ENCODE data around the gene IFT88. TPM values are rescaled to one million over a fixed set of nuclear protein-coding genes. Genes with fewer than 3 reads are reported as not detected.

The IFT88 gene
- total and polyA plus RNA-seq, 11 donors, result 3.4 to 11.4 (median 8.2) TPM

DNA sequence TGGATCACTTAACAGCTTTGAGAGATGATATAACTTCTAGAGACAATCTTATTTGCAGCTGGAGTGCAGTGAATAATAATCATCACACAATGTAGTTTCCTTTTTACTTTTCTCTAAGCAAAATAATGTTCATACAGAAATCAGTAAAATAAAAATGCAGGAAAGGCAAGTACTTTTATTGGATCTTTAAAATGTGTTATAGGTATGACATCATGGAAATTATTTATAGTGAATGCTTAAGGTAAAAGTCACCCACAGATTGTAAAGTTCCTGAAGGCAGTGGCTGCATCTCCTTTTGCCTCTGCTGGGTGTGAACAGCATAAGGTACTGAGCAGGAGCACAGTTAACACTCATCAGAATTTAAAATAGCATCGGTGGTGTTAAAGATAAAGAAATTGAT lies 119.2 kb downstream of the IFT88 start:
- H3K36me3 ChIP-seq, result peaks cover 0 to 18% (median 3%) of the 10 kb centered on the region in 9 donors
- no peak for DNase-seq
- no peak for TF ChIP-seq POLR2A (IDR thresholded peaks at IDR 0.05)
- TF ChIP-seq, protein P1, sequence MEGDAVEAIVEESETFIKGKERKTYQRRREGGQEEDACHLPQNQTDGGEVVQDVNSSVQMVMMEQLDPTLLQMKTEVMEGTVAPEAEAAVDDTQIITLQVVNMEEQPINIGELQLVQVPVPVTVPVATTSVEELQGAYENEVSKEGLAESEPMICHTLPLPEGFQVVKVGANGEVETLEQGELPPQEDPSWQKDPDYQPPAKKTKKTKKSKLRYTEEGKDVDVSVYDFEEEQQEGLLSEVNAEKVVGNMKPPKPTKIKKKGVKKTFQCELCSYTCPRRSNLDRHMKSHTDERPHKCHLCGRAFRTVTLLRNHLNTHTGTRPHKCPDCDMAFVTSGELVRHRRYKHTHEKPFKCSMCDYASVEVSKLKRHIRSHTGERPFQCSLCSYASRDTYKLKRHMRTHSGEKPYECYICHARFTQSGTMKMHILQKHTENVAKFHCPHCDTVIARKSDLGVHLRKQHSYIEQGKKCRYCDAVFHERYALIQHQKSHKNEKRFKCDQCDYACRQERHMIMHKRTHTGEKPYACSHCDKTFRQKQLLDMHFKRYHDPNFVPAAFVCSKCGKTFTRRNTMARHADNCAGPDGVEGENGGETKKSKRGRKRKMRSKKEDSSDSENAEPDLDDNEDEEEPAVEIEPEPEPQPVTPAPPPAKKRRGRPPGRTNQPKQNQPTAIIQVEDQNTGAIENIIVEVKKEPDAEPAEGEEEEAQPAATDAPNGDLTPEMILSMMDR (IDR thresholded peaks at IDR 0.05), result no peak
- intact Hi-C loops (cut with DNase I), result no loop called here
- peaks cover 0 to 3% (median 0%) of the 10 kb centered on the region in 12 donors for H3K4me1 ChIP-seq
- ATAC-seq, result no peak
- no peaks in the 10 kb centered on the region for H3K27me3 ChIP-seq
- H3K9me3 ChIP-seq, result no peaks in the 10 kb centered on the region
- no peak overlapping the region for H3K4me3 ChIP-seq
- H3K27ac ChIP-seq, result no peak overlapping the region
- 67 to 88% (median 78%) methylated on average over 1 of the region's 1 CpG for WGBS, 4 donors

DNA sequence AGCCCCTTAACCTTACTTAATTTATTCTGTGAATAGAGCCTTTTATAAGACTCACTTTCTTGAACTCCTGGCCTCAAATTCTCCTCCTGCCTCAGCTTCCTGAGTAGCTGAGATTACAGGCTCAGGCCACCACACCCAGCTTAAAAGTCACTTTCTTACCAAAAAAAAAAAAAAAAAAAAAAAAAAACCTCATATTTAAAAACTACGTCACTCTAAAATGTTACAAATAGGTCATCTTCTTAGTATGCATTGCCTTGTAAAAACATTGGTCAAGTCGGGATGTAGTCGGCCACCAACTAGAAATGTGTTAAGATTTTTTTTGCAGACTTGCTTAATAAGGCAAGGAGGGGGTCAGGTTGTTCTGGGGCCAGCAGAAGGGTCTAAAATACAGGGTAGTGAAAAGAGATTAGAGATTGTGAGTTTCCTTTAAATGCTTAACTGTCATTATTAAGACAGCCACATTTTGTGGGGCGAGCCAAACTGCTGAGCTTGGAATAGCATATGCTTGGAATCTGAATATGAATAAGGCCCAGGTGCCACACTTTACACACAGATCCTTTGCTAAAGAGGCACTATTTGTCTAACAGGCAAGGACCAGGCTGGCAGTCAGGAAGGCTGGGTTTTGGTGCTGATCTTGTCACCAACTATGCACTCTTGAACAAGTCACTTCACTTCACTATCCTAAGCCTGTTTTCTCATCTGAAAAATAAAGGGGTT lies 120.1 kb downstream of the IFT88 start:
- H3K4me3 ChIP-seq, result no peak overlapping the region
- intact Hi-C loops (cut with DNase I), result no loop called here
- TF ChIP-seq, protein P1 (IDR thresholded peaks at IDR 0.05), result no peak
- no peak for TF ChIP-seq POLR2A (IDR thresholded peaks at IDR 0.05)
- DNase-seq (no peak), ATAC-seq (peak in 2 of 4 donors; percentile 39 to 45)
- no peaks in the 10 kb centered on the region for H3K9me3 ChIP-seq
- H3K27ac ChIP-seq, result no peak overlapping the region
- peaks cover 0 to 24% (median 3%) of the 10 kb centered on the region in 9 donors for H3K36me3 ChIP-seq
- 67 to 82% (median 76%) methylated on average over 4 of the region's 4 CpGs for WGBS, 4 donors
- H3K27me3 ChIP-seq, result no peaks in the 10 kb centered on the region
- peaks cover 0 to 3% (median 0%) of the 10 kb centered on the region in 12 donors for H3K4me1 ChIP-seq

DNA sequence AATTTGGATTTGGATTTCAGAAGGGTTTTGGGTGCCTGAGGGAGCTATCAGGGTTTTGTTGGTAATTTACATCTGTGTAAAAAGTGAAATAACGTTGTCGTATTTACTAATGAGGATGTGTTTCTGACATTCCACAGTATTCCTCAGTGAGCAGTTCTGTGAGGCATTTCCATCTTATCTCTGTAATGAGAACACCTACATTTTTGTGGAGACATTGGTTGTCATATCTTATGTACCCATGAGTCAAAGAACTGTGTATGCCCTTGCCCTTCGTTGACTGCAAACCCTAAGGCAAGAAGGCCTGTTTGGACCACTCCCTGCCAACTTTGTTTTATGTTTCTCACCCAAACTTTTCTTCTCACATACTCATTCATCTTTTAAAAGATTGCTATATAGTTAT lies 122.3 kb downstream of the IFT88 start:
- intact Hi-C loops (cut with DNase I), result no loop called here
- H3K9me3 ChIP-seq, result no peaks in the 10 kb centered on the region
- H3K4me3 ChIP-seq, result no peak overlapping the region

DNA sequence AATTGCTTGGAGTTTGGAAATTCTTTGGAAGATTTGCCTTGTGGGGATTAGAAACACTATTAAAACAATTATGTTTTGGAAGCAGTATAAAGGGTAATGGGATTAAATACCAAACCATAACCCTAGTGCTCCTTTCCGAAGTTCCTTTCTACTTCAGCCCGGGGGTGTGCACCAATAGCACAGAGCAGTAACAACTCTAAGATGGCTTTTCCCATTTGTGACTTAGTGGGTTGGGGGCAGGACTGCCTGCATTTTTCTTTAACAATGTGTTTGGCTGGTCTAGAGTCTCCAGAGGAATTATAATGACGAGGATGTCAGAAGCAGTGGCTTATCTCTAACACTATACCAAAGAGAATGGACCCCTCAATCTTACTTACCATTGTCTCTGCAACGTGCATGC lies 124.7 kb downstream of the IFT88 start:
- Histone ChIP-seq H3K4me3 (no peak overlapping the region), H3K9me3 (no peaks in the 10 kb centered on the region), H3K27me3 (no peaks in the 10 kb centered on the region), H3K36me3 (peaks cover 0 to 20% (median 3%) of the 10 kb centered on the region in 9 donors), H3K4me1 (peaks cover 0 to under 1% (median 0%) of the 10 kb centered on the region in 12 donors), H3K27ac (no peak overlapping the region)
- ATAC-seq (no peak), DNase-seq (no peak)
- TF ChIP-seq, protein P1 (IDR thresholded peaks at IDR 0.05), result no peak
- no peak for TF ChIP-seq POLR2A (IDR thresholded peaks at IDR 0.05)
- intact Hi-C loops (cut with DNase I), result no loop called here
- WGBS, 4 donors, result 66 to 74% (median 68%) methylated on average over 4 of the region's 4 CpGs

More for the DNA sequence above, 122.3 kb downstream of the IFT88 start:
- 94 to 96% (median 95%) methylated on average over 3 of the region's 3 CpGs for WGBS, 4 donors
- Histone ChIP-seq H3K27ac (no peak overlapping the region), H3K4me1 (peaks cover 0 to 3% (median 0%) of the 10 kb centered on the region in 12 donors), H3K36me3 (peaks cover 0 to 20% (median 3%) of the 10 kb centered on the region in 9 donors), H3K27me3 (no peaks in the 10 kb centered on the region)
- TF ChIP-seq POLR2A (IDR thresholded peaks at IDR 0.05), result no peak
- TF ChIP-seq, protein P1 (IDR thresholded peaks at IDR 0.05), result no peak
- ATAC-seq (no peak), DNase-seq (no peak)

Data from heart left ventricle (tissue), 16 donors.